ENCODE measurements around the gene BHLHA15. TPM values are rescaled to one million over a fixed set of nuclear protein-coding genes. Genes with fewer than 3 reads are reported as not detected.

Gene BHLHA15
- total RNA-seq, 2 experiments from 2014 or later, result not detected

DNA sequence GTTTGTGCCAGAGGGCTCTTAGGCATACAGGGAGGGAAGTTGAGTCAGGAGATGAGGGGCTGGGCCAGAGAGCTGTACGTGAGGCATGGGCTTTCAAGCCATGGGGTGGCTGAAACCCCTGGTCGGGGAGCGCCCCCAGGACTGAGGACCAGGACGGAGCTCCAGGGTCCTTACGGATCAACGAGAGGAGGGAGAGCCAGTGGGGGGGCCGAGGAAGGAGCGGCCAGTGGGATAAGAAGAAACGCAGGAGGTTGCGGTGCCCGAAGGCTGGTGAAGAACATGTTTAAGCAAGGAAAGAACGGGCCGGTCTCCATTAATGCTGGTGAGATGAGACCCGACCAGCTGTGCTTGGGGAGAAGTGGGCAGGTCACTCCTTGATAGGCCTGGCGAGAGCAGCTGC is 43.6 kb upstream of the BHLHA15 start:
- no peaks in the 10 kb centered on the region for H3K27me3 Mint-ChIP-seq
- ChIA-PET CTCF (interaction anchor here (1.5 to 2.4 kb wide), 5 partner anchors 13 to 146 kb away, joined by 4 to 39 read pairs (median 4); partner anchors contain the start of gene LMTK2), POLR2A (interaction anchor here (1.5 to 2.0 kb wide), 2 partner anchors 35 to 146 kb away, joined by 5 to 8 read pairs; no protein-coding TSS in a partner anchor)
- no peak for DNase-seq
- H3K9me3 ChIP-seq (ENCODE audit: control insufficient read depth in 1 of 2, insufficient read depth in 1 of 2, low read length in 2 of 2), result no peaks in the 10 kb centered on the region
- no peaks in the 10 kb centered on the region for H3K9me3 Mint-ChIP-seq
- H3K4me3 Mint-ChIP-seq, result no peak overlapping the region
- TF ChIP-seq, protein P1, sequence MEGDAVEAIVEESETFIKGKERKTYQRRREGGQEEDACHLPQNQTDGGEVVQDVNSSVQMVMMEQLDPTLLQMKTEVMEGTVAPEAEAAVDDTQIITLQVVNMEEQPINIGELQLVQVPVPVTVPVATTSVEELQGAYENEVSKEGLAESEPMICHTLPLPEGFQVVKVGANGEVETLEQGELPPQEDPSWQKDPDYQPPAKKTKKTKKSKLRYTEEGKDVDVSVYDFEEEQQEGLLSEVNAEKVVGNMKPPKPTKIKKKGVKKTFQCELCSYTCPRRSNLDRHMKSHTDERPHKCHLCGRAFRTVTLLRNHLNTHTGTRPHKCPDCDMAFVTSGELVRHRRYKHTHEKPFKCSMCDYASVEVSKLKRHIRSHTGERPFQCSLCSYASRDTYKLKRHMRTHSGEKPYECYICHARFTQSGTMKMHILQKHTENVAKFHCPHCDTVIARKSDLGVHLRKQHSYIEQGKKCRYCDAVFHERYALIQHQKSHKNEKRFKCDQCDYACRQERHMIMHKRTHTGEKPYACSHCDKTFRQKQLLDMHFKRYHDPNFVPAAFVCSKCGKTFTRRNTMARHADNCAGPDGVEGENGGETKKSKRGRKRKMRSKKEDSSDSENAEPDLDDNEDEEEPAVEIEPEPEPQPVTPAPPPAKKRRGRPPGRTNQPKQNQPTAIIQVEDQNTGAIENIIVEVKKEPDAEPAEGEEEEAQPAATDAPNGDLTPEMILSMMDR (IDR thresholded peaks at IDR 0.05), result no peak
- H3K36me3 Mint-ChIP-seq (ENCODE audit: low read depth), result peaks cover 28% of the 10 kb centered on the region
- intact Hi-C loops (cut with DNase I, micrococcal nuclease), result loop anchor here (1.0 kb wide), 2 partner anchors 61 to 146 kb away; partner anchors contain the start of gene LMTK2 (in 2 of the 2)
- peaks cover 22% of the 10 kb centered on the region for H3K36me3 ChIP-seq (ENCODE audit: insufficient read depth, low read length)
- peak overlapping the region; percentile 30 for H3K27ac Mint-ChIP-seq
- no peak overlapping the region for H3K4me3 ChIP-seq (ENCODE audit: low read length)
- no peak overlapping the region for H3K27ac ChIP-seq (ENCODE audit: low read depth in 1 of 2, low read length in 2 of 2)
- no peak for ATAC-seq (ENCODE audit: poor library complexity)
- H3K4me1 Mint-ChIP-seq (ENCODE audit: low read depth), result peaks cover 25% of the 10 kb centered on the region
- no peaks in the 10 kb centered on the region for H3K4me1 ChIP-seq (ENCODE audit: insufficient read depth, low read length)
- H3K27me3 ChIP-seq (ENCODE audit: control insufficient read depth in 1 of 2, insufficient read depth in 2 of 2, low read length in 2 of 2), result no peaks in the 10 kb centered on the region

DNA sequence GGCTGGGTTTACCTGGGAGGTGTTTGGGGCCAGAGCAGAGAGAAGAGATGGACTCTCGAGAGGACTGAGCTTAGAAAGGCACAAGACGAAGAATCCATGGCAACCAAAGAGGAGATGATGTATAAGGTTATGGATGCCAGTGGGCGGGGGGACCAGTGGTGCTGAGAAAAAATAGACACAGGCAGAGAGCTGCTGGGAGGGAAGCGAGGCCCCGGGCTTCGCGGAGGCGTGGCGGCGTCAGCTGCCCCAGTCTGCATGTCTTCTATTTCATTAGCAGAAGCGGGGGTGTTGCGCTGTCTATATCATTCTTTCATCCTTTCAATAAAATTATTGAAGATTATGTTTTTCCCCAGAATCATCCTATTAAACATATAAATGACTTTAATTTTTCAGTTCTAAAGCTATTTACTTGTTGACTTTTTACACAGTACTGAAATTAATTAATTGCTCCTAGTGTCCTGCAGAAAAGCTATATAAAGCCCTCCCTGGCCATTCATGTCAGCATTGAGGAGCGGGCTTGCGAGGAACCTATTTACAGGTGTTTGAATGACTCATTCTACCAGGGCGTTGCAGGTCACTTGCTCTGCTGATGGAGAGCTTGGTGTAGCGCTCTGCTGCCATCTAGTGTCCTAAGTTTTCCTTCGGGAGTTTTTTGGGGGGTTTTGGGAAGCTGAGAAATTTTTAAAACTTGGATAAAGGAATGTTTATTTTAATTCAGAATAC is 42.9 kb upstream of the BHLHA15 start:
- Mint-ChIP-seq H3K36me3 (ENCODE audit: low read depth) (peaks cover 30% of the 10 kb centered on the region), H3K4me3 (no peak overlapping the region), H3K4me1 (ENCODE audit: low read depth) (peaks cover 25% of the 10 kb centered on the region), H3K27ac (peak overlapping the region; percentile 30), H3K9me3 (no peaks in the 10 kb centered on the region), H3K27me3 (no peaks in the 10 kb centered on the region)
- no peak overlapping the region for H3K4me3 ChIP-seq (ENCODE audit: low read length)
- POLR2A ChIA-PET, result interaction anchor here (0.7 to 2.0 kb wide), 3 partner anchors 34 to 147 kb away, joined by 3 to 8 read pairs (median 5); no protein-coding TSS in a partner anchor
- H3K36me3 ChIP-seq (ENCODE audit: insufficient read depth, low read length), result peaks cover 25% of the 10 kb centered on the region
- TF ChIP-seq, protein P1 (IDR thresholded peaks at IDR 0.05), result peak; percentile 78
- H3K9me3 ChIP-seq (ENCODE audit: control insufficient read depth in 1 of 2, insufficient read depth in 1 of 2, low read length in 2 of 2), result no peaks in the 10 kb centered on the region
- no peaks in the 10 kb centered on the region for H3K4me1 ChIP-seq (ENCODE audit: insufficient read depth, low read length)
- no peaks in the 10 kb centered on the region for H3K27me3 ChIP-seq (ENCODE audit: control insufficient read depth in 1 of 2, insufficient read depth in 2 of 2, low read length in 2 of 2)
- H3K27ac ChIP-seq (ENCODE audit: low read depth in 1 of 2, low read length in 2 of 2), result no peak overlapping the region
- intact Hi-C loops (cut with DNase I, micrococcal nuclease), result loop anchor here (1.0 kb wide), 2 partner anchors 62 to 147 kb away; partner anchors contain the start of gene LMTK2 (in 2 of the 2)
- ATAC-seq (ENCODE audit: poor library complexity), result peak; percentile 70
- CTCF ChIA-PET, result interaction anchor here (0.6 to 2.4 kb wide), 17 partner anchors 10 to 478 kb away, joined by 3 to 39 read pairs (median 4); partner anchors contain the start of gene LMTK2
- peak; percentile 32 to 86 (median 56) for DNase-seq

DNA sequence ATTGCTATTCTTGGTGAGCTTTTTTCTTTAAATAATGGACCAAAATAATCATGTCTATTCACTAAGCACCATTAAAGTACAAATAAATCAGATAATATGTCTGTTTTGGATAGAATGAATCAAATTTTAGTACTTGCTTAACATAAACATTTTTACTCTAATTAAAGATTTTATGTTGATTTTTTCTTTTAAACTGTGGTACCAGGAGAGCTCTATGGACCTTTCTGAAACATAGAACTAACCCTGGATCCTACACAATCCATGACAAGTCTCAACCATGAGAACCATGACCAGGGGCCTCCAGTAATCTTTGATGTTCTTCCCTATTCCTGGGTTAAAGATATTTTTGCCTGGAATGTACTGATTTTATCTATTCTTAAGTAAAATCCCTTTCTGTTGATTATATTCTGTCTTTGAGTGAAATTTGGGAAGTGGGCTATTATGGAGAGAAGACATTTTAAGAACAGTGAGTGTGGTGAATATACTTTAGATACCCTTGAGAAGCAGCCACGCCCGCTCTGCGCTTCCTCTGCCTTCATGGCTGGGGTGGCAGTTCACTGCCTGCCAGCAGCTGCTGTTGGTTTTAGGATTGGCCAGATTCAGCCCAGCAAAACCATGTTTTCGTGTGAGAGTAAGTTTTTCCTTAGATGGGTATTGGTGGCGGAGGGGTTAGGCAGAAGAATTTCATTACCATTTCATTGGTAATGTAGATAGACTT is 42.2 kb upstream of the BHLHA15 start:
- TF ChIP-seq, protein P1 (IDR thresholded peaks at IDR 0.05), result no peak
- Histone ChIP-seq H3K27me3 (ENCODE audit: control insufficient read depth in 1 of 2, insufficient read depth in 2 of 2, low read length in 2 of 2) (no peaks in the 10 kb centered on the region), H3K9me3 (ENCODE audit: control insufficient read depth in 1 of 2, insufficient read depth in 1 of 2, low read length in 2 of 2) (no peaks in the 10 kb centered on the region), H3K36me3 (ENCODE audit: insufficient read depth, low read length) (peaks cover 25% of the 10 kb centered on the region), H3K27ac (ENCODE audit: low read depth in 1 of 2, low read length in 2 of 2) (no peak overlapping the region), H3K4me3 (ENCODE audit: low read length) (no peak overlapping the region), H3K4me1 (ENCODE audit: insufficient read depth, low read length) (no peaks in the 10 kb centered on the region)
- H3K27me3 Mint-ChIP-seq, result no peaks in the 10 kb centered on the region
- ChIA-PET CTCF (interaction anchor here (0.6 to 2.4 kb wide), 16 partner anchors 9 to 477 kb away, joined by 3 to 39 read pairs (median 4); partner anchors contain the start of gene LMTK2), POLR2A (interaction anchor here (0.7 to 2.0 kb wide), 3 partner anchors 33 to 148 kb away, joined by 3 to 8 read pairs (median 5); no protein-coding TSS in a partner anchor)
- peaks cover 25% of the 10 kb centered on the region for H3K4me1 Mint-ChIP-seq (ENCODE audit: low read depth)
- intact Hi-C loops (cut with DNase I, micrococcal nuclease), result loop anchor here (1.0 kb wide), 2 partner anchors 63 to 148 kb away; partner anchors contain the start of gene LMTK2 (in 2 of the 2)
- H3K4me3 Mint-ChIP-seq, result no peak overlapping the region
- H3K9me3 Mint-ChIP-seq, result no peaks in the 10 kb centered on the region
- H3K36me3 Mint-ChIP-seq (ENCODE audit: low read depth), result peaks cover 30% of the 10 kb centered on the region
- H3K27ac Mint-ChIP-seq, result no peak overlapping the region
- no peak for ATAC-seq (ENCODE audit: poor library complexity)
- DNase-seq, result no peak
